ENCODE data around the gene HECTD3.
"Not testable (repeated sequence)": the region's sequence is repeated elsewhere in the genome, so short reads cannot be mapped to it uniquely, and the experiment has no call there.

Gene HECTD3

GRCh38 chr1:45014321-45015028, 3.4 kb upstream of the HECTD3 start:
- peak; percentile 66 for DNase-seq (ENCODE audit: low spot score)

- DNase-seq (ENCODE audit: low spot score): no peak
These were observed 2.6 kb upstream of the HECTD3 start for GRCh38 chr1:45013551-45014209.

GRCh38 chr1:45012639-45013278, 1.6 kb upstream of the HECTD3 start:
- DNase-seq (ENCODE audit: low spot score): peak; percentile 56

GRCh38 chr1:45011837-45012638, 914 bp upstream of the HECTD3 start, which contains the start of gene UROD:
UROD (plus strand) TSS chr1:45012254; CDS start chr1:45012266, 12 bp downstream.
- peak; percentile 94 for DNase-seq (ENCODE audit: low spot score)

- DNase-seq (ENCODE audit: low spot score): no peak
These were observed 919 bp downstream of the HECTD3 start for GRCh38 chr1:45009956-45010854.

- no peak for DNase-seq (ENCODE audit: low spot score)
These were observed 1.7 kb downstream of the HECTD3 start for GRCh38 chr1:45009296-45009865.

- no peak for DNase-seq (ENCODE audit: low spot score)
These were observed 2.6 kb downstream of the HECTD3 start for GRCh38 chr1:45008516-45008915.

- DNase-seq (ENCODE audit: low spot score): no peak
These were observed 3.0 kb downstream of the HECTD3 start for GRCh38 chr1:45008076-45008475.

GRCh38 chr1:45007311-45007710, 3.8 kb downstream of the HECTD3 start:
- no peak for DNase-seq (ENCODE audit: low spot score)

- DNase-seq (ENCODE audit: low spot score): no peak
These were observed 5.4 kb downstream of the HECTD3 start for GRCh38 chr1:45005761-45006160.

- no peak for DNase-seq (ENCODE audit: low spot score)
These were observed 6.7 kb downstream of the HECTD3 start for GRCh38 chr1:45004281-45004920.

GRCh38 chr1:45003741-45004140, 7.4 kb downstream of the HECTD3 start:
- no peak for DNase-seq (ENCODE audit: low spot score)

GRCh38 chr1:45002650-45003645, 8.2 kb downstream of the HECTD3 start:
- DNase-seq (ENCODE audit: low spot score): no peak

GRCh38 chr1:45001576-45001975, 9.5 kb downstream of the HECTD3 start:
- not testable (repeated sequence) for DNase-seq (ENCODE audit: low spot score)

- no peak for DNase-seq (ENCODE audit: low spot score)
These were observed 10.1 kb downstream of the HECTD3 start for GRCh38 chr1:45001011-45001481.

GRCh38 chr1:44999232-44999631, 11.9 kb downstream of the HECTD3 start:
- DNase-seq (ENCODE audit: low spot score): no peak

GRCh38 chr1:44995467-44996238, 15.5 kb downstream of the HECTD3 start:
- no peak for DNase-seq (ENCODE audit: low spot score)

- DNase-seq (ENCODE audit: low spot score): no peak
These were observed 16.7 kb downstream of the HECTD3 start for GRCh38 chr1:44994309-44994898.

All from COLO829 (cell line).